GM23248 (cell line): ENCODE data around the gene PGLYRP3. TPM values are rescaled to one million over a fixed set of nuclear protein-coding genes. Genes with fewer than 3 reads are reported as not detected.

ENCODE experiments used
- DNase-seq: peaks from one replicate; pipeline ENCODE4 v3.0.0-alpha.2; 2015
- H2AFZ ChIP-seq: fragments of 200-600 bp; sonication (generic); 2 replicates; pipeline ENCODE4 v1.6.1; 2016; ENCODE audit warnings: antibody characterized with exemption
- H3F3A ChIP-seq: fragments of 200-600 bp; sonication (generic); 2 replicates; pipeline ENCODE4 v1.6.1; 2016; ENCODE audit warnings: mild to moderate bottlenecking, antibody characterized with exemption, mixed run types; ENCODE audit not compliant: insufficient read depth
- H3K27ac ChIP-seq: fragments of 200-600 bp; sonication (generic); 2 replicates; pipeline ENCODE4 v1.5.1; 2016; ENCODE audit warnings: mild to moderate bottlenecking
- H3K27me3 ChIP-seq: fragments of 200-600 bp; sonication (generic); replicated peaks from 2 replicates; pipeline ENCODE4 v1.6.1; 2016; ENCODE audit warnings: mild to moderate bottlenecking; ENCODE audit not compliant: insufficient read depth
- H3K36me3 ChIP-seq: fragments of 200-600 bp; sonication (generic); 2 replicates; pipeline ENCODE4 v1.6.1; 2016; ENCODE audit warnings: low read depth, mild to moderate bottlenecking
- H3K4me1 ChIP-seq: fragments of 200-600 bp; sonication (generic); 2 replicates; pipeline ENCODE4 v1.6.1; 2016; ENCODE audit warnings: mild to moderate bottlenecking; ENCODE audit not compliant: insufficient read depth
- H3K4me2 ChIP-seq: fragments of 200-600 bp; sonication (generic); one replicate; pipeline ENCODE4 v1.6.1; 2016; ENCODE audit warnings: mild to moderate bottlenecking; ENCODE audit not compliant: unreplicated experiment
- H3K4me3 ChIP-seq: fragments of 200-600 bp; sonication (generic); 2 replicates; pipeline ENCODE4 v1.5.1; 2016; ENCODE audit warnings: mild to moderate bottlenecking
- H3K79me2 ChIP-seq: fragments of 200-600 bp; sonication (generic); 2 replicates; pipeline ENCODE4 v1.6.1; 2016; ENCODE audit warnings: mild to moderate bottlenecking; ENCODE audit not compliant: insufficient read depth
- H3K9ac ChIP-seq: fragments of 200-600 bp; sonication (generic); 2 replicates; pipeline ENCODE4 v1.6.1; 2016; ENCODE audit warnings: mild to moderate bottlenecking
- H3K9me2 ChIP-seq: fragments of 200-600 bp; sonication (generic); 2 replicates; pipeline ENCODE4 v1.6.1; 2016; ENCODE audit warnings: mixed run types, mild to moderate bottlenecking, moderate library complexity; ENCODE audit not compliant: insufficient read depth
- H3K9me3 ChIP-seq: fragments of 200-600 bp; sonication (generic); one replicate; pipeline ENCODE4 v1.6.1; 2017; ENCODE audit warnings: low read depth
- H4K20me1 ChIP-seq: fragments of 200-600 bp; sonication (generic); 2 replicates; pipeline ENCODE4 v1.6.0; 2016; ENCODE audit not compliant: insufficient read depth
- EZH2 ChIP-seq: fragments of 200-600 bp; sonication (generic); IDR thresholded peaks from 2 replicates; pipeline ENCODE4 v1.6.1; 2018; ENCODE audit warnings: antibody characterized with exemption, mild to moderate bottlenecking; ENCODE audit not compliant: insufficient read depth, poor library complexity, severe bottlenecking
- EZH2phosphoT487 ChIP-seq: fragments of 200-600 bp; sonication (generic); IDR thresholded peaks from 2 replicates; pipeline ENCODE4 v1.6.1; 2018; ENCODE audit warnings: antibody characterized with exemption, moderate library complexity, mild to moderate bottlenecking, low read depth; ENCODE audit not compliant: insufficient read depth
- WGBS, 2 experiments: methylation state at CpG; one replicate each; pipeline ENCODE4 v1.1.6; 2015 to 2017; ENCODE audit warnings: low lambda C conversion rate in 2 of 2, low coverage in 1 of 2; ENCODE audit errors: missing lambda C conversion rate in 2 of 2; 5-methylcytosine and 5-hydroxymethylcytosine counted together
- in situ Hi-C: fragments of 300-500 bp; cut with MboI; formaldehyde crosslinking; loops from 2 replicates; pipeline ENCODE4 v1.15.0; 2020
- polyA plus RNA-seq: library from polyadenylated mRNA; unstranded; fragments of >200 nt; fragmentation: Nextera tagmentation; extraction: Ambion mirVana; gene quantifications from 2 replicates; pipeline ENCODE4 v1.2.1, GENCODE V29; 2016
- total RNA-seq: library from RNA; depleted of rRNA; stranded (reverse); fragments of >200 nt; shearing (Covaris generic); gene quantifications from 2 replicates; pipeline ENCODE4 v1.2.3, GENCODE V29; 2014

The PGLYRP3 gene
- total and polyA plus RNA-seq, 2 experiments from 2014 or later = not detected

GRCh38 chr1:153346077-153346723 is 33.4 kb upstream of the PGLYRP3 start:
- peaks cover 31% of the 10 kb centered on the region for H3K27me3 ChIP-seq
- H3K9me2 ChIP-seq = no peaks in the 10 kb centered on the region
- 57 to 58% methylated on average over 6 of the region's 6 CpGs for WGBS, 2 experiments
- no peaks in the 10 kb centered on the region for H3K79me2 ChIP-seq
- TF ChIP-seq EZH2phosphoT487 (no peak), EZH2 (no peak)
- no peak overlapping the region for H2AFZ ChIP-seq
- DNase-seq = no peak
- H3K27ac ChIP-seq = no peak overlapping the region
- H3K4me1 ChIP-seq = no peaks in the 10 kb centered on the region
- H3K9ac ChIP-seq = no peak overlapping the region
- no peaks in the 10 kb centered on the region for H3F3A ChIP-seq
- no peak overlapping the region for H3K4me2 ChIP-seq
- H3K36me3 ChIP-seq = no peaks in the 10 kb centered on the region
- H3K4me3 ChIP-seq = no peak overlapping the region
- no peaks in the 10 kb centered on the region for H4K20me1 ChIP-seq
- H3K9me3 ChIP-seq = no peaks in the 10 kb centered on the region
- in situ Hi-C loops = no loop called here

GRCh38 chr1:153345187-153346076 is 32.7 kb upstream of the PGLYRP3 start:
- in situ Hi-C loops = no loop called here
- no peak overlapping the region for H3K4me3 ChIP-seq
- no peaks in the 10 kb centered on the region for H3F3A ChIP-seq
- H3K9ac ChIP-seq = no peak overlapping the region
- 43 to 47% methylated on average over 14 of the region's 14 CpGs for WGBS, 2 experiments
- TF ChIP-seq EZH2phosphoT487 = no peak
- no peak for TF ChIP-seq EZH2
- DNase-seq = no peak
- no peaks in the 10 kb centered on the region for H3K36me3 ChIP-seq
- no peaks in the 10 kb centered on the region for H3K79me2 ChIP-seq
- H2AFZ ChIP-seq = no peak overlapping the region
- no peaks in the 10 kb centered on the region for H3K4me1 ChIP-seq
- no peak overlapping the region for H3K27ac ChIP-seq
- no peaks in the 10 kb centered on the region for H3K9me3 ChIP-seq
- H4K20me1 ChIP-seq = no peaks in the 10 kb centered on the region
- no peaks in the 10 kb centered on the region for H3K9me2 ChIP-seq
- no peak overlapping the region for H3K4me2 ChIP-seq
- peaks cover 24% of the 10 kb centered on the region for H3K27me3 ChIP-seq

GRCh38 chr1:153344718-153345025 is 31.9 kb upstream of the PGLYRP3 start:
- Histone ChIP-seq H3K9ac (no peak overlapping the region), H3K27me3 (peaks cover 21% of the 10 kb centered on the region), H3F3A (no peaks in the 10 kb centered on the region), H3K9me2 (no peaks in the 10 kb centered on the region), H3K27ac (no peak overlapping the region), H4K20me1 (no peaks in the 10 kb centered on the region), H3K9me3 (no peaks in the 10 kb centered on the region), H2AFZ (no peak overlapping the region), H3K36me3 (no peaks in the 10 kb centered on the region), H3K79me2 (no peaks in the 10 kb centered on the region), H3K4me2 (no peak overlapping the region), H3K4me1 (no peaks in the 10 kb centered on the region), H3K4me3 (no peak overlapping the region)
- DNase-seq = no peak
- in situ Hi-C loops = no loop called here
- no peak for TF ChIP-seq EZH2phosphoT487
- TF ChIP-seq EZH2 = no peak
- 28 to 42% methylated on average over 3 of the region's 3 CpGs for WGBS, 2 experiments

GRCh38 chr1:153343811-153344717 is 31.3 kb upstream of the PGLYRP3 start:
- Histone ChIP-seq H3K4me1 (no peaks in the 10 kb centered on the region), H3K27ac (no peak overlapping the region), H3K4me3 (no peak overlapping the region), H3K4me2 (no peak overlapping the region), H2AFZ (no peak overlapping the region), H3K27me3 (peaks cover 20% of the 10 kb centered on the region), H3K79me2 (no peaks in the 10 kb centered on the region), H3F3A (no peaks in the 10 kb centered on the region), H3K36me3 (no peaks in the 10 kb centered on the region), H4K20me1 (no peaks in the 10 kb centered on the region), H3K9me2 (no peaks in the 10 kb centered on the region), H3K9ac (no peak overlapping the region), H3K9me3 (no peaks in the 10 kb centered on the region)
- TF ChIP-seq EZH2phosphoT487 = no peak
- no peak for DNase-seq
- in situ Hi-C loops = no loop called here
- WGBS, 2 experiments = 34 to 38% methylated on average over 9 of the region's 9 CpGs
